Measurements from ENCODE around the gene RAB9A.

DNA sequence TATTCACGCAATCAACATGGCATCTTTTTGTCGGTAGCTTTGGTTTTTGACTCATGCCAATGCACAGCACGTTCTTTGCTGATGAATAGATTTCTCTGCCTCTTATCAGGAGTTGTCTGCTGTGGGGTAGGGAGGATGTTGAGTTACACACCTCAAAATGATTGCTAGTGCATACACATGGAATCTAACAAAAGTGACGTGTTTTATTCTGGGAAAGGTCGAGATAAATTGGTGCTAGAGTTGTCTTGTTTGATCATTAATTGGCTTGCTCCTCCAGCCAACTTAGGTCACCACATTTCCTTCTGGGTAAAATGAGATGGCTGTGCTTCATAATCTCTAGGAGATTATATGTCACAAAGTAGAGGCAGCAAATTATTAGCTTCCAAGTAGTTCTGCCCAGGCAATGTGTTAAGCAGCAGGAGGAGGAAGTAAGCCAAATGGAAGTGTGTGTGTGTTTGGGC lies 3.9 kb downstream of the RAB9A start:
- TF ChIP-seq, protein P1, sequence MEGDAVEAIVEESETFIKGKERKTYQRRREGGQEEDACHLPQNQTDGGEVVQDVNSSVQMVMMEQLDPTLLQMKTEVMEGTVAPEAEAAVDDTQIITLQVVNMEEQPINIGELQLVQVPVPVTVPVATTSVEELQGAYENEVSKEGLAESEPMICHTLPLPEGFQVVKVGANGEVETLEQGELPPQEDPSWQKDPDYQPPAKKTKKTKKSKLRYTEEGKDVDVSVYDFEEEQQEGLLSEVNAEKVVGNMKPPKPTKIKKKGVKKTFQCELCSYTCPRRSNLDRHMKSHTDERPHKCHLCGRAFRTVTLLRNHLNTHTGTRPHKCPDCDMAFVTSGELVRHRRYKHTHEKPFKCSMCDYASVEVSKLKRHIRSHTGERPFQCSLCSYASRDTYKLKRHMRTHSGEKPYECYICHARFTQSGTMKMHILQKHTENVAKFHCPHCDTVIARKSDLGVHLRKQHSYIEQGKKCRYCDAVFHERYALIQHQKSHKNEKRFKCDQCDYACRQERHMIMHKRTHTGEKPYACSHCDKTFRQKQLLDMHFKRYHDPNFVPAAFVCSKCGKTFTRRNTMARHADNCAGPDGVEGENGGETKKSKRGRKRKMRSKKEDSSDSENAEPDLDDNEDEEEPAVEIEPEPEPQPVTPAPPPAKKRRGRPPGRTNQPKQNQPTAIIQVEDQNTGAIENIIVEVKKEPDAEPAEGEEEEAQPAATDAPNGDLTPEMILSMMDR (IDR thresholded peaks at IDR 0.05), result no peak
- no peak for TF ChIP-seq EP300 (IDR thresholded peaks at IDR 0.05)
- no peak for TF ChIP-seq POLR2AphosphoS5 (IDR thresholded peaks at IDR 0.05)
